ENCODE data around the gene PSEN2. TPM values are rescaled to one million over a fixed set of nuclear protein-coding genes. Genes with fewer than 3 reads are reported as not detected.

The PSEN2 gene
- total and polyA plus RNA-seq, 10 of the 15 experiments (the other 5 are each of a cell fraction or from before 2014, with no cell fraction given): 0.90 to 13.3 (median 7.0) TPM

DNA sequence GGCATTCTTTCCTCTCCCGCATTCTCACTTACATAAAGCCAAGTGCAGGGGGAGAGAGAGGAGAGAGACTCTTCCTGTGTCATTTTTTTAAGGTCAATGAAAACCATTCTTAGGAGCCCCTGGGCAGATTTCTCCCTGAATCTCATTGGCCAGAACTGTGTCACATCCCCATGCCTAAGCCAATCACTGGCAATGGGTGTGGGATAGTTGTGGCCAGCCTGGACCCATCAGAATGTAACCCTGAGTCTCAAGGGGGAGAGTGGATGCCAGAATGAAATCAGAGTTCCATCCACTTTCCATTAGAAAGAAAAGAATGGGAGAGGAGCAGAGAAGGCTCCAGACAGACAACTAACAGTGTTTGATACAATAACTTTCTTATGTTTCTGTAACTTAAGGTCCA lies 38.5 kb downstream of the PSEN2 start:
- intact Hi-C loops (cut with micrococcal nuclease; ENCODE audit: unreplicated experiment): no loop called here

More for the DNA sequence above, 38.5 kb downstream of the PSEN2 start:
- no CpG with 5 or more reads among the region's 1 CpG for WGBS (ENCODE audit: insufficient coverage, insufficient replicate concordance, low lambda C conversion rate, missing lambda C conversion rate)
- TF ChIP-seq ETV6 (conservative IDR thresholded peaks at IDR 0.05 in 1 of 2, IDR thresholded peaks at IDR 0.05 in 1 of 2; ENCODE audit: borderline replicate concordance in 1 of 2, low read depth in 1 of 2) (no peak), IKZF2 (IDR thresholded peaks at IDR 0.05) (no peak), TBL1XR1 (IDR thresholded peaks at IDR 0.05; ENCODE audit: low read depth, low read length) (no peak), ZZZ3 (IDR thresholded peaks at IDR 0.05; ENCODE audit: control insufficient read depth, insufficient read length, low read depth) (no peak), FOS (IDR thresholded peaks at IDR 0.05; ENCODE audit: borderline replicate concordance, extremely low read depth, insufficient read length) (no peak), TCF3 (IDR thresholded peaks at IDR 0.05; ENCODE audit: borderline replicate concordance, insufficient read depth, low read depth, low read length) (no peak), SREBF1 (IDR thresholded peaks at IDR 0.05; ENCODE audit: low read length) (no peak), MXI1 (IDR thresholded peaks at IDR 0.05; ENCODE audit: low read depth, low read length) (no peak), HDAC6 (IDR thresholded peaks at IDR 0.05; ENCODE audit: unreplicated experiment) (no peak), STAT1 (conservative IDR thresholded peaks at IDR 0.05) (no peak), POLR2A (IDR thresholded peaks at IDR 0.05; ENCODE audit: low read depth, low read length) (no peak), LARP7 (IDR thresholded peaks at IDR 0.05) (no peak), SP1 (IDR thresholded peaks at IDR 0.05; ENCODE audit: low read depth, low read length) (no peak)
- TF ChIP-seq, protein P1, sequence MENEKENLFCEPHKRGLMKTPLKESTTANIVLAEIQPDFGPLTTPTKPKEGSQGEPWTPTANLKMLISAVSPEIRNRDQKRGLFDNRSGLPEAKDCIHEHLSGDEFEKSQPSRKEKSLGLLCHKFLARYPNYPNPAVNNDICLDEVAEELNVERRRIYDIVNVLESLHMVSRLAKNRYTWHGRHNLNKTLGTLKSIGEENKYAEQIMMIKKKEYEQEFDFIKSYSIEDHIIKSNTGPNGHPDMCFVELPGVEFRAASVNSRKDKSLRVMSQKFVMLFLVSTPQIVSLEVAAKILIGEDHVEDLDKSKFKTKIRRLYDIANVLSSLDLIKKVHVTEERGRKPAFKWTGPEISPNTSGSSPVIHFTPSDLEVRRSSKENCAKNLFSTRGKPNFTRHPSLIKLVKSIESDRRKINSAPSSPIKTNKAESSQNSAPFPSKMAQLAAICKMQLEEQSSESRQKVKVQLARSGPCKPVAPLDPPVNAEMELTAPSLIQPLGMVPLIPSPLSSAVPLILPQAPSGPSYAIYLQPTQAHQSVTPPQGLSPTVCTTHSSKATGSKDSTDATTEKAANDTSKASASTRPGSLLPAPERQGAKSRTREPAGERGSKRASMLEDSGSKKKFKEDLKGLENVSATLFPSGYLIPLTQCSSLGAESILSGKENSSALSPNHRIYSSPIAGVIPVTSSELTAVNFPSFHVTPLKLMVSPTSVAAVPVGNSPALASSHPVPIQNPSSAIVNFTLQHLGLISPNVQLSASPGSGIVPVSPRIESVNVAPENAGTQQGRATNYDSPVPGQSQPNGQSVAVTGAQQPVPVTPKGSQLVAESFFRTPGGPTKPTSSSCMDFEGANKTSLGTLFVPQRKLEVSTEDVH (IDR thresholded peaks at IDR 0.05; ENCODE audit: low read depth, partially characterized antibody): no peak
- H3K27me3 ChIP-seq (replicated peaks in 1 of 2; ENCODE audit: control insufficient read depth in 2 of 2, insufficient read depth in 2 of 2, low read length in 1 of 2): no peaks in the 10 kb centered on the region
- SMC1A ChIA-PET (ENCODE audit: uncharacterized antibody, unreplicated experiment): no interaction called here
- no peak overlapping the region for H3K4me3 ChIP-seq
- DNase-seq (ENCODE audit: low read depth, low spot score) (no peak), ATAC-seq (no peak), FAIRE-seq (no peak)
- no peaks in the 10 kb centered on the region for H3K4me1 ChIP-seq (ENCODE audit: control insufficient read depth, insufficient read depth, low read length)
- no peaks in the 10 kb centered on the region for H3K36me3 ChIP-seq (ENCODE audit: control insufficient read depth in 2 of 2, insufficient read depth in 2 of 2, low read length in 1 of 2)
- BruUV-seq (replicated peaks): no TSS peak
- H3K9me3 ChIP-seq (replicated peaks; ENCODE audit: control insufficient read depth, insufficient read depth, low read length): no peaks in the 10 kb centered on the region
- CTCF ChIA-PET: no interaction called here
- POLR2A ChIA-PET: no interaction called here
- no peak overlapping the region for H2AFZ ChIP-seq (ENCODE audit: control insufficient read depth, low read depth, low read length)
- no peak overlapping the region for H3K27ac ChIP-seq (ENCODE audit: control insufficient read depth, insufficient read depth)
- RAD21 ChIA-PET (ENCODE audit: unreplicated experiment): no interaction called here
- in situ Hi-C loops (cut with MboI): no loop called here
- no peak overlapping the region for H3K9ac ChIP-seq (ENCODE audit: control insufficient read depth, insufficient read depth, low read length)
- no peak overlapping the region for H3K4me2 ChIP-seq (ENCODE audit: control insufficient read depth, insufficient read depth)
- H4K20me1 ChIP-seq (ENCODE audit: control insufficient read depth, insufficient read depth): no peaks in the 10 kb centered on the region
- H3K79me2 ChIP-seq (ENCODE audit: control insufficient read depth, insufficient read depth, low read length): no peaks in the 10 kb centered on the region

Data from GM12878 (cell line).